Measurements from ENCODE around the gene P3H1.

DNA sequence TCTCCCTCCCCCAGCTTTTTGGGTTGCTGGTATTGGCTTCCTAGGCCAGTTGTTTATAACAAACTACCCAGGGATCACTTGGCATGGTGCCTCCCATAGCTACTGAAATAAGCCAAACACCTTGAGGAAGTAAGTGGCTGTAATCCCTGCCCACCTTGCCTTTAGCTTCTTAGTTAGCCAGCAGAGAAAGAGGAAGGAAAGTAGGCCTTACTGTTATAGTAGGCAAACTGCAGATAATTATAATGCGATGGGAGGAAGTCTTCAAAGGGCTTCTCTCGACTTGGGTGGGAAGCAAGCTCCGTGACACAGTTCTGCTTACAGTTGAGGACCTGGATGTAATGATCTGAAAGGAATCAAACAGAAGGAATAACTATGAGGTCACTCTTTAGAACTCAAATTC, 8.2 kb downstream of the P3H1 start:
- TF ChIP-seq EZH2 (IDR thresholded peaks at IDR 0.05; ENCODE audit: low read length, unreplicated experiment) (no peak), CTCF (conservative IDR thresholded peaks at IDR 0.05; ENCODE audit: low read depth, low read length) (no peak), EZH2phosphoT487 (IDR thresholded peaks at IDR 0.05; ENCODE audit: borderline replicate concordance, low read length) (no peak)
